ENCODE measurements around the gene MYT1. TPM values are rescaled to one million over a fixed set of nuclear protein-coding genes. Genes with fewer than 3 reads are reported as not detected.
A peak's percentile ranks its signal among the peaks of the same experiment; 100 is the strongest.

Gene MYT1
- total and polyA plus RNA-seq, 2 of the 8 experiments (the other 6 are each of a cell fraction or from before 2014, with no cell fraction given), result 0.63 to 2.0 TPM

- ChIA-PET CTCF (ENCODE audit: partially characterized antibody) (interaction anchor here (0.6 to 1.5 kb wide), 3 partner anchors 19 to 98 kb away, joined by 3 to 4 read pairs (median 3); no protein-coding TSS in a partner anchor), POLR2A (ENCODE audit: partially characterized antibody) (interaction anchor here (1.6 kb wide), 1 partner anchor 13 kb away, joined by 5 read pairs; the partner anchor contains the start of gene PCMTD2)
- H2BK20ac ChIP-seq (ENCODE audit: low read length), result no peak overlapping the region
- DNase-seq (ENCODE audit: low read depth in 1 of 2, low spot score in 2 of 2) (no peak), FAIRE-seq (no peak)
- peaks cover 3 to 5% of the 10 kb centered on the region in 2 experiments; a peak in 2 of 4 replicates for H3K9me3 ChIP-seq (ENCODE audit: insufficient read depth in 2 of 2, low read depth in 1 of 2, low read length in 1 of 2)
- H3K4me3 ChIP-seq (ENCODE audit: extremely low read depth in 1 of 4, insufficient read depth in 2 of 4, low read depth in 3 of 4, low read length in 4 of 4), result no peak overlapping the region
- H4K8ac ChIP-seq (ENCODE audit: extremely low read depth, insufficient read depth, low read length), result peak overlapping the region; percentile 71; the same call in 1 of the 2 replicates
- H3K4me2 ChIP-seq (ENCODE audit: insufficient read depth in 1 of 2, low read depth in 2 of 2, low read length in 2 of 2), result no peak overlapping the region
- H2AFZ ChIP-seq (ENCODE audit: low read length), result no peak overlapping the region
- no peaks in the 10 kb centered on the region for H3K36me3 ChIP-seq (ENCODE audit: control insufficient read depth in 2 of 4, insufficient read depth in 4 of 4, low read length in 3 of 4)
- H3K4ac ChIP-seq (replicated peaks; ENCODE audit: insufficient read length, low read depth, low read length), result no peak overlapping the region
- H3K9ac ChIP-seq (replicated peaks in 1 of 4; ENCODE audit: extremely low read depth in 1 of 4, low read depth in 3 of 4, low read length in 3 of 4), result no peak overlapping the region
- H3K56ac ChIP-seq (replicated peaks; ENCODE audit: insufficient read length, low read depth, low read length), result no peak overlapping the region
- H4K20me1 ChIP-seq (replicated peaks in 1 of 2; ENCODE audit: control insufficient read depth in 1 of 2, insufficient read depth in 2 of 2, low read length in 2 of 2), result no peaks in the 10 kb centered on the region
- no peaks in the 10 kb centered on the region for H3K79me1 ChIP-seq (ENCODE audit: low read depth, low read length)
- no peak overlapping the region for H4K91ac ChIP-seq (replicated peaks; ENCODE audit: insufficient read length, low read length)
- no peak overlapping the region for H3K27ac ChIP-seq (ENCODE audit: low read depth, low read length)
- H2BK120ac ChIP-seq (replicated peaks; ENCODE audit: low read depth, low read length), result no peak overlapping the region
- no peak overlapping the region for H2BK5ac ChIP-seq (ENCODE audit: low read depth, low read length)
- no peaks in the 10 kb centered on the region; a peak in 2 of 7 replicates for H3K27me3 ChIP-seq (replicated peaks in 1 of 4; ENCODE audit: control insufficient read depth in 3 of 4, extremely low read depth in 1 of 4, insufficient read depth in 3 of 4, low read length in 3 of 4)
- no peak overlapping the region for H3K14ac ChIP-seq (ENCODE audit: insufficient read length)
- H3K23ac ChIP-seq (ENCODE audit: insufficient read length), result no peak overlapping the region
- H2BK15ac ChIP-seq (ENCODE audit: low read length), result no peak overlapping the region
- no peaks in the 10 kb centered on the region for H3K23me2 ChIP-seq (ENCODE audit: low read depth, low read length)
- no peak overlapping the region for H3K18ac ChIP-seq (ENCODE audit: extremely low read depth, low read length)
- no peak overlapping the region for H2AK5ac ChIP-seq (ENCODE audit: low read depth, low read length)
- 93% methylated on average over 19 of the region's 19 CpGs; no CpG with 5 or more reads in 1 of the 2 experiments for WGBS, 2 experiments (ENCODE audit: extremely low coverage in 1 of 2, insufficient coverage in 1 of 2, insufficient read length in 1 of 2, insufficient replicate concordance in 2 of 2, low coverage in 1 of 2, low lambda C conversion rate in 2 of 2, missing lambda C conversion rate in 1 of 2)
- H2BK12ac ChIP-seq (ENCODE audit: low read depth, low read length), result no peak overlapping the region
- no peak overlapping the region for H4K5ac ChIP-seq (ENCODE audit: insufficient read length, low read depth, low read length)
- H3K79me2 ChIP-seq (ENCODE audit: control insufficient read depth in 1 of 2, insufficient read depth in 2 of 2, low read length in 2 of 2), result no peaks in the 10 kb centered on the region
- H3K4me1 ChIP-seq (replicated peaks in 1 of 4; ENCODE audit: control insufficient read depth in 3 of 4, insufficient read depth in 4 of 4, low read length in 3 of 4), result no peaks in the 10 kb centered on the region
- TF ChIP-seq BACH1 (IDR thresholded peaks at IDR 0.05; ENCODE audit: low read length), result no peak
- no peak for TF ChIP-seq RXRA (IDR thresholded peaks at IDR 0.05; ENCODE audit: insufficient read depth, low read depth, low read length)
- TF ChIP-seq EP300 (IDR thresholded peaks at IDR 0.05; ENCODE audit: borderline replicate concordance in 1 of 2, low read depth in 2 of 2, low read length in 2 of 2), result no peak
- no peak for TF ChIP-seq SUZ12 (IDR thresholded peaks at IDR 0.05; ENCODE audit: low read length)
- TF ChIP-seq RNF2 (IDR thresholded peaks at IDR 0.05; ENCODE audit: borderline replicate concordance, low read depth, low read length, missing control alignments, poor library complexity, severe bottlenecking), result no peak
- TF ChIP-seq KDM4A (IDR thresholded peaks at IDR 0.05; ENCODE audit: low read depth, low read length, severe bottlenecking), result no peak
- no peak for TF ChIP-seq SIRT6 (IDR thresholded peaks at IDR 0.05; ENCODE audit: low read length)
- no peak for TF ChIP-seq FOSL1 (IDR thresholded peaks at IDR 0.05; ENCODE audit: insufficient read depth, low read depth, low read length)
- no peak for TF ChIP-seq EZH2 (IDR thresholded peaks at IDR 0.05; ENCODE audit: low read depth, low read length, severe bottlenecking)
- TF ChIP-seq, protein P1, sequence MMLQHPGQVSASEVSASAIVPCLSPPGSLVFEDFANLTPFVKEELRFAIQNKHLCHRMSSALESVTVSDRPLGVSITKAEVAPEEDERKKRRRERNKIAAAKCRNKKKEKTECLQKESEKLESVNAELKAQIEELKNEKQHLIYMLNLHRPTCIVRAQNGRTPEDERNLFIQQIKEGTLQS (IDR thresholded peaks at IDR 0.05; ENCODE audit: insufficient read depth, low read depth, low read length), result no peak
Observed at GRCh38 chr20:64242003-64242796, 77.9 kb downstream of the MYT1 start.

All from H1 (cell line).